ENCODE data around the gene RNASE11. TPM values are rescaled to one million over a fixed set of nuclear protein-coding genes. Genes with fewer than 3 reads are reported as not detected.

Gene RNASE11
- polyA plus RNA-seq, 1 of the 3 experiments (the other 2 are of a cell fraction): not detected

DNA sequence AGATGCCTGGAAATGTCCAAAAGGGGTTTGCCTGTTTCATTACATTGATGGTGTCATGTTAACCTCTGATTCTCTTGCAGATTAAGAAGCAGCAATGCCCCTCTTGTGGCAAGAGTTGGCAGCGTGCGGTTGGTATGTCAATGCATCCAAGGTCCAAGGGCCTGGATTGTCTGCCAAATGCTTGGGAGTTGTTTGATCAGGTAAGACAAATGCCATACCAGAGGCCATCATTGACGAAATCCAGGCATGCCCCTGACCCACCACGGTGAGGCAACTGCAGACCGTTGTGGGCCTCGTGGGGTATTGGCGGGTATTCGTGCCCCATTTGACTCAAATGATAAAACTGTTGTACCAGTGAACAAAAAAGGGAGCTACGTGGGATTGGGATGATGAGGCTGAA, 14.8 kb upstream of the RNASE11 start:
- Histone ChIP-seq H3K36me3 (replicated peaks in 1 of 2; ENCODE audit: control insufficient read depth in 1 of 2, insufficient read depth in 2 of 2, low read length in 1 of 2) (no peaks in the 10 kb centered on the region), H3K4me1 (ENCODE audit: control insufficient read depth in 1 of 2, insufficient read depth in 2 of 2, low read depth in 1 of 2, low read length in 1 of 2) (peaks cover 0 to 4% of the 10 kb centered on the region in 2 experiments; a peak in 1 of 4 replicates), H2AFZ (ENCODE audit: low read depth) (no peak overlapping the region), H3K4me2 (no peak overlapping the region), H3F3A (replicated peaks; ENCODE audit: insufficient read depth) (no peaks in the 10 kb centered on the region), H3K4me3 (ENCODE audit: low read depth in 2 of 2, low read length in 1 of 2) (no peak overlapping the region), H3K9me3 (no peaks in the 10 kb centered on the region), H4K20me1 (ENCODE audit: insufficient read depth) (no peaks in the 10 kb centered on the region), H3K27ac (ENCODE audit: low read depth in 2 of 2, low read length in 1 of 2) (no peak overlapping the region), H3K9me2 (no peaks in the 10 kb centered on the region), H3K9ac (no peak overlapping the region), H3K79me2 (ENCODE audit: insufficient read depth) (no peaks in the 10 kb centered on the region), H3K27me3 (ENCODE audit: insufficient read depth) (peaks cover 28% of the 10 kb centered on the region)
- no peak for TF ChIP-seq GATA2 (CRISPR knock-in tag; IDR thresholded peaks at IDR 0.05)
- TF ChIP-seq FOSL2 (IDR thresholded peaks at IDR 0.05; ENCODE audit: borderline replicate concordance, low read depth): no peak
- TF ChIP-seq, protein P1, sequence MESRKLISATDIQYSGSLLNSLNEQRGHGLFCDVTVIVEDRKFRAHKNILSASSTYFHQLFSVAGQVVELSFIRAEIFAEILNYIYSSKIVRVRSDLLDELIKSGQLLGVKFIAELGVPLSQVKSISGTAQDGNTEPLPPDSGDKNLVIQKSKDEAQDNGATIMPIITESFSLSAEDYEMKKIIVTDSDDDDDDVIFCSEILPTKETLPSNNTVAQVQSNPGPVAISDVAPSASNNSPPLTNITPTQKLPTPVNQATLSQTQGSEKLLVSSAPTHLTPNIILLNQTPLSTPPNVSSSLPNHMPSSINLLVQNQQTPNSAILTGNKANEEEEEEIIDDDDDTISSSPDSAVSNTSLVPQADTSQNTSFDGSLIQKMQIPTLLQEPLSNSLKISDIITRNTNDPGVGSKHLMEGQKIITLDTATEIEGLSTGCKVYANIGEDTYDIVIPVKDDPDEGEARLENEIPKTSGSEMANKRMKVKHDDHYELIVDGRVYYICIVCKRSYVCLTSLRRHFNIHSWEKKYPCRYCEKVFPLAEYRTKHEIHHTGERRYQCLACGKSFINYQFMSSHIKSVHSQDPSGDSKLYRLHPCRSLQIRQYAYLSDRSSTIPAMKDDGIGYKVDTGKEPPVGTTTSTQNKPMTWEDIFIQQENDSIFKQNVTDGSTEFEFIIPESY (IDR thresholded peaks at IDR 0.05; ENCODE audit: borderline replicate concordance, low read depth): no peak
- no peak for TF ChIP-seq NRF1 (IDR thresholded peaks at IDR 0.05; ENCODE audit: low read depth, low read length)
- no peak for TF ChIP-seq RFX5 (IDR thresholded peaks at IDR 0.05; ENCODE audit: low read length)
- TF ChIP-seq EP300 (IDR thresholded peaks at IDR 0.05; ENCODE audit: borderline replicate concordance in 1 of 2, low read depth in 1 of 2, low read length in 1 of 2): no peak
- TF ChIP-seq, protein P2, sequence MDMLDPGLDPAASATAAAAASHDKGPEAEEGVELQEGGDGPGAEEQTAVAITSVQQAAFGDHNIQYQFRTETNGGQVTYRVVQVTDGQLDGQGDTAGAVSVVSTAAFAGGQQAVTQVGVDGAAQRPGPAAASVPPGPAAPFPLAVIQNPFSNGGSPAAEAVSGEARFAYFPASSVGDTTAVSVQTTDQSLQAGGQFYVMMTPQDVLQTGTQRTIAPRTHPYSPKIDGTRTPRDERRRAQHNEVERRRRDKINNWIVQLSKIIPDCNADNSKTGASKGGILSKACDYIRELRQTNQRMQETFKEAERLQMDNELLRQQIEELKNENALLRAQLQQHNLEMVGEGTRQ (IDR thresholded peaks at IDR 0.05; ENCODE audit: borderline replicate concordance, low read depth, low read length): no peak
- no peak for TF ChIP-seq FOXM1 (IDR thresholded peaks at IDR 0.05; ENCODE audit: low read depth)
- TF ChIP-seq RCOR1 (IDR thresholded peaks at IDR 0.05; ENCODE audit: low read length): no peak
- no peak for TF ChIP-seq SIN3A (IDR thresholded peaks at IDR 0.05; ENCODE audit: borderline replicate concordance, low read depth, low read length)
- no peak for TF ChIP-seq ELF1 (IDR thresholded peaks at IDR 0.05)
- TF ChIP-seq, protein P3, sequence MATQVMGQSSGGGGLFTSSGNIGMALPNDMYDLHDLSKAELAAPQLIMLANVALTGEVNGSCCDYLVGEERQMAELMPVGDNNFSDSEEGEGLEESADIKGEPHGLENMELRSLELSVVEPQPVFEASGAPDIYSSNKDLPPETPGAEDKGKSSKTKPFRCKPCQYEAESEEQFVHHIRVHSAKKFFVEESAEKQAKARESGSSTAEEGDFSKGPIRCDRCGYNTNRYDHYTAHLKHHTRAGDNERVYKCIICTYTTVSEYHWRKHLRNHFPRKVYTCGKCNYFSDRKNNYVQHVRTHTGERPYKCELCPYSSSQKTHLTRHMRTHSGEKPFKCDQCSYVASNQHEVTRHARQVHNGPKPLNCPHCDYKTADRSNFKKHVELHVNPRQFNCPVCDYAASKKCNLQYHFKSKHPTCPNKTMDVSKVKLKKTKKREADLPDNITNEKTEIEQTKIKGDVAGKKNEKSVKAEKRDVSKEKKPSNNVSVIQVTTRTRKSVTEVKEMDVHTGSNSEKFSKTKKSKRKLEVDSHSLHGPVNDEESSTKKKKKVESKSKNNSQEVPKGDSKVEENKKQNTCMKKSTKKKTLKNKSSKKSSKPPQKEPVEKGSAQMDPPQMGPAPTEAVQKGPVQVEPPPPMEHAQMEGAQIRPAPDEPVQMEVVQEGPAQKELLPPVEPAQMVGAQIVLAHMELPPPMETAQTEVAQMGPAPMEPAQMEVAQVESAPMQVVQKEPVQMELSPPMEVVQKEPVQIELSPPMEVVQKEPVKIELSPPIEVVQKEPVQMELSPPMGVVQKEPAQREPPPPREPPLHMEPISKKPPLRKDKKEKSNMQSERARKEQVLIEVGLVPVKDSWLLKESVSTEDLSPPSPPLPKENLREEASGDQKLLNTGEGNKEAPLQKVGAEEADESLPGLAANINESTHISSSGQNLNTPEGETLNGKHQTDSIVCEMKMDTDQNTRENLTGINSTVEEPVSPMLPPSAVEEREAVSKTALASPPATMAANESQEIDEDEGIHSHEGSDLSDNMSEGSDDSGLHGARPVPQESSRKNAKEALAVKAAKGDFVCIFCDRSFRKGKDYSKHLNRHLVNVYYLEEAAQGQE (IDR thresholded peaks at IDR 0.05; ENCODE audit: low read depth, low read length): no peak
- TF ChIP-seq, protein P4, sequence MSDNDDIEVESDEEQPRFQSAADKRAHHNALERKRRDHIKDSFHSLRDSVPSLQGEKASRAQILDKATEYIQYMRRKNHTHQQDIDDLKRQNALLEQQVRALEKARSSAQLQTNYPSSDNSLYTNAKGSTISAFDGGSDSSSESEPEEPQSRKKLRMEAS (IDR thresholded peaks at IDR 0.05; ENCODE audit: low read depth): no peak
- TF ChIP-seq, protein P5, sequence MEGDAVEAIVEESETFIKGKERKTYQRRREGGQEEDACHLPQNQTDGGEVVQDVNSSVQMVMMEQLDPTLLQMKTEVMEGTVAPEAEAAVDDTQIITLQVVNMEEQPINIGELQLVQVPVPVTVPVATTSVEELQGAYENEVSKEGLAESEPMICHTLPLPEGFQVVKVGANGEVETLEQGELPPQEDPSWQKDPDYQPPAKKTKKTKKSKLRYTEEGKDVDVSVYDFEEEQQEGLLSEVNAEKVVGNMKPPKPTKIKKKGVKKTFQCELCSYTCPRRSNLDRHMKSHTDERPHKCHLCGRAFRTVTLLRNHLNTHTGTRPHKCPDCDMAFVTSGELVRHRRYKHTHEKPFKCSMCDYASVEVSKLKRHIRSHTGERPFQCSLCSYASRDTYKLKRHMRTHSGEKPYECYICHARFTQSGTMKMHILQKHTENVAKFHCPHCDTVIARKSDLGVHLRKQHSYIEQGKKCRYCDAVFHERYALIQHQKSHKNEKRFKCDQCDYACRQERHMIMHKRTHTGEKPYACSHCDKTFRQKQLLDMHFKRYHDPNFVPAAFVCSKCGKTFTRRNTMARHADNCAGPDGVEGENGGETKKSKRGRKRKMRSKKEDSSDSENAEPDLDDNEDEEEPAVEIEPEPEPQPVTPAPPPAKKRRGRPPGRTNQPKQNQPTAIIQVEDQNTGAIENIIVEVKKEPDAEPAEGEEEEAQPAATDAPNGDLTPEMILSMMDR (IDR thresholded peaks at IDR 0.05): no peak
- no peak for TF ChIP-seq MXI1 (IDR thresholded peaks at IDR 0.05; ENCODE audit: low read depth, low read length)
- TF ChIP-seq, protein P6, sequence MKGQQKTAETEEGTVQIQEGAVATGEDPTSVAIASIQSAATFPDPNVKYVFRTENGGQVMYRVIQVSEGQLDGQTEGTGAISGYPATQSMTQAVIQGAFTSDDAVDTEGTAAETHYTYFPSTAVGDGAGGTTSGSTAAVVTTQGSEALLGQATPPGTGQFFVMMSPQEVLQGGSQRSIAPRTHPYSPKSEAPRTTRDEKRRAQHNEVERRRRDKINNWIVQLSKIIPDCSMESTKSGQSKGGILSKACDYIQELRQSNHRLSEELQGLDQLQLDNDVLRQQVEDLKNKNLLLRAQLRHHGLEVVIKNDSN (IDR thresholded peaks at IDR 0.05; ENCODE audit: borderline replicate concordance, low read depth): no peak
- TF ChIP-seq GABPA (IDR thresholded peaks at IDR 0.05; ENCODE audit: low read depth): no peak
- POLR2A ChIA-PET: no interaction called here
- WGBS (ENCODE audit: low lambda C conversion rate): 55% methylated on average over 9 of the region's 9 CpGs
- no peak for DNase-seq
- CTCF ChIA-PET: interaction anchor here (0.9 to 2.1 kb wide), 3 partner anchors 7 to 187 kb away, joined by 3 to 4 read pairs (median 3); no protein-coding TSS in a partner anchor

Data from SK-N-SH (cell line).